AG09319 (cell line): ENCODE data around the gene MTM1.

Experiments used
- DNase-seq: peaks from one replicate; pipeline ENCODE4 v3.0.0-alpha.2; 2010; ENCODE audit warnings: low read depth; ENCODE audit errors: extremely low read depth
- TF ChIP-seq, protein P1 (sequence below): IDR thresholded peaks from 2 replicates; pipeline ENCODE4 v1.5.1; 2011; ENCODE audit warnings: low read depth, mild to moderate bottlenecking, inconsistent platforms, low read length, moderate library complexity

The MTM1 gene

DNA sequence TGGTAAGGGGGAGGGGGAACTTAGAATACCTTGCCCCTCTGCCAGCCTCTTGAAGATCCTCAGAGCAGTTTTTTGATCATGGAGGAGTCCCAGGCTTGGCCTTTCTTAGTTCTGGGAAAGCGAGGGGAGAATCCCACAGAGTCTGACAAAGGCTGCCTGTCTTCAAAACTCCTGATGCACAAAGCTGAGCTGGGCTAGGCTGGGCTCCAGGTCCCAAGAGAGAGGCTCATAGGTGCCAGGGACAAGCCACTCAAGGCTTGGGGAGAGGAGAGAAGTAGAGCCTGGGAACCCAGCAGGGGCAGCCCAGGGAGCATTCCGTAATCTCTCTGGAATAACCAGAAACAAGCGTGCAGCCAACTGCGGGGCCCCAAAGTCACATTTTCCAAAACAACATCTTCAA, 37.0 kb upstream of the MTM1 start:
- TF ChIP-seq, protein P1, sequence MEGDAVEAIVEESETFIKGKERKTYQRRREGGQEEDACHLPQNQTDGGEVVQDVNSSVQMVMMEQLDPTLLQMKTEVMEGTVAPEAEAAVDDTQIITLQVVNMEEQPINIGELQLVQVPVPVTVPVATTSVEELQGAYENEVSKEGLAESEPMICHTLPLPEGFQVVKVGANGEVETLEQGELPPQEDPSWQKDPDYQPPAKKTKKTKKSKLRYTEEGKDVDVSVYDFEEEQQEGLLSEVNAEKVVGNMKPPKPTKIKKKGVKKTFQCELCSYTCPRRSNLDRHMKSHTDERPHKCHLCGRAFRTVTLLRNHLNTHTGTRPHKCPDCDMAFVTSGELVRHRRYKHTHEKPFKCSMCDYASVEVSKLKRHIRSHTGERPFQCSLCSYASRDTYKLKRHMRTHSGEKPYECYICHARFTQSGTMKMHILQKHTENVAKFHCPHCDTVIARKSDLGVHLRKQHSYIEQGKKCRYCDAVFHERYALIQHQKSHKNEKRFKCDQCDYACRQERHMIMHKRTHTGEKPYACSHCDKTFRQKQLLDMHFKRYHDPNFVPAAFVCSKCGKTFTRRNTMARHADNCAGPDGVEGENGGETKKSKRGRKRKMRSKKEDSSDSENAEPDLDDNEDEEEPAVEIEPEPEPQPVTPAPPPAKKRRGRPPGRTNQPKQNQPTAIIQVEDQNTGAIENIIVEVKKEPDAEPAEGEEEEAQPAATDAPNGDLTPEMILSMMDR = no peak
- no peak for DNase-seq

DNA sequence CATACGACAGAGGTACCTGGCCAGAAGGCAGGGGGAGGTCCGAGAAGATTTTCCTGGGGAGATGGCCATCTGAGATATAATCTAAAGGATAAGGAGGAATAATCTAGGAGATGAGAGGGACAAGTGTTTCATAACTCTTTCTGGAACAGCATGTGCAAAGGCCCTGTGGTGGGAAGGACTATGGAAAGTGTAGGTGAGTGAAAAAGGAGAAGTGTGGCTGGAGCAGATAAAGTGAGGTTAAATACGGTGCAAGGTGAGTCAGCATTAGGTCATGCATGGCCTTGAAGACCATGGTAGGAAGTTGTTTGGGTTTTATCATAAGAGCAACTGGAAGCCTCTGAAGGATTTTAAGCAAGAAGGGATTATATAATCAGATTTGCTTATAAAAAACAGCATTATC, 34.6 kb upstream of the MTM1 start:
- TF ChIP-seq, protein P1 = no peak
- DNase-seq = no peak

DNA sequence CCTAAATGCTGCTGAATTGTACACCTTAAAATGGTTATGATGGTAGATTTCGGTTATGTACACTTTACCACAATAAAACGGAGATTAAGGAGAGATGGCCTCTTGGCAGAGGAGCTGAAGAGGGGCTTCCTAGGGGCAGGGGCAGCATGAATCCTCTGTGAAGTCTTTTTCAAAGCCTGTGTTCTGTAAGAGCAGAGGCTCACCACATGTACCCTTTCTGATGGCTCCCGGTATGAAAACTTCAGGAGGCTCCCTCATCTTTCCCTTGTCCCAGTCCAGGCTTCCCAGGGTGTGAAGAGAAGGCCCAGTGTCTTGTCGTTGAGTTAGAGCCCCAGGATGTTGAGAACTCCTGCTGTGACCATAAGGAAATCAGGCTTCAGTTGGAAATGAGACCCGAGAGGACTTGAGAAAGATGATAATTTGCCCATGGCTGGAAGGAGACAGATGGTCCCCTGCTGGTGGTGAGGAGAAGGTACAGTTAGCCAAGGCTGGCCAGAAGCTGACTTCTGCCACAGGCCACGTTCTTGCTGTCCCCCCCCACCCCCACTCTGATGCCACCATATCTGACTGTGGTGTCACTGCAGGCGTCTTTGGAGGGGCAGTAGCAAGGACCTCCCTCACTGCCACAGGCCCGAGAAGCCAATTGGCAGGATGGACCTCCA, 31.8 kb upstream of the MTM1 start:
- no peak for DNase-seq
- TF ChIP-seq, protein P1 = no peak; the same call in 1 of the 2 replicates

DNA sequence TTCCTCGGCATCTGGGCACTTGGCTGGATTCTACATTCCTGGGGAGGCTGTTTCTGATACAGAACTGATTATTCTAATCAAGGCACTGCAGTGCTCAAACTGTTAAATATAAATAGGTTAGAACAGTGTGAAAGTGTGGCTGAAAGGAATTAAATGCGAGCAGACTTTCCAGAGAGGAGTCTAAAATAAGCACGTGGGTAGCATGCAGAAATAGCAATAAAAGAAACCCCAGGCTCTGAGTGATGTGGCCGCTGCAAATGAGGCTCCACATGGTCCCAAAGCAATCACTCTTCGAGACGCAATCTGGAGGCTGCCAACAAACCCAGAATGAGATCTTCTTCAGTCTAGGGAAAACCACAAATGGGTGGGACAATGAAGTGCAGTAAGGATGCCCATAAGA, 30.6 kb upstream of the MTM1 start:
- TF ChIP-seq, protein P1 = no peak
- DNase-seq = no peak

DNA sequence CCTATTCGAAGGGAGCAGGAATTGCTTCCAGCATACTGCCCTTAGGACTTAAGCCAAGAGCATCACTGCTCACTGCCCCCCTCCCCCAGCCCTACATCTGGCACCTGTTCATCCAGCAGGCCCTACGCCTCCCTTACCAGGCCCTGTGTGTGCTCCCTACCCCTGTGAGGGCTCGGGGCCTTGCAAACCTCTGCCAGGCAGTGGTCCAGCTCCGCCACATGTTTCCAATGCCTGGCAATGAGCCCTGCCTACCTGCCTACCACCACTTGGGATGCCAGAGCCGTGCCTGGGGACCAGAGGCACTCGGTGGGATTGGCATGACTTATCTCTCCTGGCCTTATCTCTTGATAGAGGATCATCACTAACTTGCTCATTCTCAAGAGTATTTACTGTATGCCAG, 27.5 kb upstream of the MTM1 start:
- no peak for DNase-seq
- TF ChIP-seq, protein P1 = no peak

DNA sequence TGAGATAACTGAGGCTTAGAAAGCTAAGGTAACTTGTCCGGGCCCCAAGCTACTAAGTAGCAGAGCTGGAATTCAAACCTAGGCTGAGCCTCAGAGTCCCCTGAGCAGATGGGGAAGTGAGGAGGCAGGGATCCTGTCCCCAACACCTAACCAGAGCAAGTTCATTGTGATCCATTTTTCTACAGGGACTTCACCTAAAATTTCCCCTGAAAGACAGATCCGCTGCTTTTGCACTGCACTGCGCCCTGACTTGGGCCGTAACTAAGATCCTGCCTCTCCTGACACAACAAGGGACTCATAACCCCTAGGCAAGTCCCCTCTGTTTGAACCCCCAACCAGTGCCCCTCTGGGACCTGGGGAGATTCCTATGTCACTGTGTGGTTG, 25.6 kb upstream of the MTM1 start:
- TF ChIP-seq, protein P1 = no peak
- no peak for DNase-seq

DNA sequence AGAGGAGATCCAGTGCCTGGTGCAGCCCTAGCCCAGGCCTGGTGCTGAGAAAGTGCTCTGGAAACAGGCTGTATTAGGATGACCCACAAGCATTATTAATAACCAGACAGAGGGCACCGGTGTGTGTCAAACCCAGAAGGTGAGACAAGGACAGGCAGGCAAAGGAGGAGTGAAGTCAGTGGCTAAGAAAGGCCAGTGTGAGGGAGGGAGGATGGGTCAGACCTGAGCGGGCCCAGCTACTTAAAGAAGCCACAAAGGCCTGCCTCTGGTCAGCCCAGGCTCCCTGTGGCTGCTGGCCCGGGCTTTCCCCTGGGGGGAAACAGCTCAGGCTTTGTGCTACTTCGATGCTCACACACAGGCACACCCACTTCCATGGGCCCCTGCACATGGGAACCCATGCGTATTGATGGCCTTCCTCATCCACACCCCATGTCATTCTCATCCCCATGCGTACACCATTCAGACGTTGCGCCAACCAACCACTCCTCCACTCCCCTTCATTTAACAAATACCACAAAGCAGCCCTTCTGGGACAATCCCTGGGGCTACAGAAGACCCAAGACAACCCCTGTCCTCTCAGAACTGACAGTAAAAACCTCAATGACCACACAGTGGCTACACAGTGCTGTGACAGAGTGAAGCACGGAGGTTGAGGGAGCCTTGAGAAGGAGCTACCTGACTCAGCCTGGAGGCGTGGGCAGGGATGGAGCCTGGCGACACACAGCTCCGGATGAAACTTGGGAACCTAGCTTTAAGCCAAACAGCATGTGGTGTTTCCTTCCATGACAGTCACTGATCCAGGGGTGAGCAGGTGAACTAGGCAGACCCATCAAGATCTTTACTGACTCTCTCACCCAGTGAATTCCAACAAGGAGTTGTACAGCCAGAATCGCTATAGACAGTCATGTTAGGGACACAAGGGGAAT, 24.9 kb upstream of the MTM1 start:
- no peak for DNase-seq
- TF ChIP-seq, protein P1 = no peak
